ENCODE measurements around the gene APOA5. TPM values are rescaled to one million over a fixed set of nuclear protein-coding genes. Genes with fewer than 3 reads are reported as not detected.

The APOA5 gene
- total RNA-seq, 1 donor from 2014 or later: 0.29 TPM

- DNase-seq (ENCODE audit: low spot score): no peak
Measured at GRCh38 chr11:116800610-116801009, 8.9 kb upstream of the APOA5 start.

GRCh38 chr11:116798368-116798767, 6.7 kb upstream of the APOA5 start:
- DNase-seq (ENCODE audit: low spot score): no peak

GRCh38 chr11:116797816-116798215, 6.1 kb upstream of the APOA5 start:
- DNase-seq (ENCODE audit: low spot score): no peak

- DNase-seq (ENCODE audit: low spot score): no peak
Measured at GRCh38 chr11:116796548-116796947, 4.9 kb upstream of the APOA5 start.

- DNase-seq (ENCODE audit: low spot score): no peak
Measured at GRCh38 chr11:116794851-116795250, 3.2 kb upstream of the APOA5 start.

- DNase-seq (ENCODE audit: low spot score): no peak
Measured at GRCh38 chr11:116793772-116794097, 2.1 kb upstream of the APOA5 start.

GRCh38 chr11:116792869-116793771, 1.4 kb upstream of the APOA5 start:
- DNase-seq (ENCODE audit: low spot score): no peak

- DNase-seq (ENCODE audit: low spot score): no peak
Measured at GRCh38 chr11:116792144-116792868, 627 bp upstream of the APOA5 start.

- peak; percentile 74 for DNase-seq (ENCODE audit: low spot score)
Measured at GRCh38 chr11:116791002-116791812, 472 bp downstream of the APOA5 start.

- DNase-seq (ENCODE audit: low spot score): no peak
Measured at GRCh38 chr11:116790167-116791001, 1.3 kb downstream of the APOA5 start.

GRCh38 chr11:116788975-116789374, 2.7 kb downstream of the APOA5 start:
- DNase-seq (ENCODE audit: low spot score): no peak

- DNase-seq (ENCODE audit: low spot score): no peak
Measured at GRCh38 chr11:116788534-116788933, 3.1 kb downstream of the APOA5 start.

- DNase-seq (ENCODE audit: low spot score): peak; percentile 85
Measured at GRCh38 chr11:116787786-116788486, 3.7 kb downstream of the APOA5 start, which contains the start of gene ZPR1. TSS of gene ZPR1 (minus strand) at chr11:116788023. CDS start at chr11:116787990, 33 bp downstream.

- DNase-seq (ENCODE audit: low spot score): no peak
Measured at GRCh38 chr11:116787436-116787785, 4.3 kb downstream of the APOA5 start.

- no peak for DNase-seq (ENCODE audit: low spot score)
Measured at GRCh38 chr11:116786966-116787365, 4.7 kb downstream of the APOA5 start.

- no peak for DNase-seq (ENCODE audit: low spot score)
Measured at GRCh38 chr11:116786326-116786725, 5.4 kb downstream of the APOA5 start.

GRCh38 chr11:116782728-116783127, 9.0 kb downstream of the APOA5 start:
- DNase-seq (ENCODE audit: low spot score): no peak

GRCh38 chr11:116778556-116778955, 13.1 kb downstream of the APOA5 start:
- no peak for DNase-seq (ENCODE audit: low spot score)

GRCh38 chr11:116777056-116777455, 14.6 kb downstream of the APOA5 start:
- DNase-seq (ENCODE audit: low spot score): no peak

- DNase-seq (ENCODE audit: low spot score): no peak
Measured at GRCh38 chr11:116776522-116776984, 15.1 kb downstream of the APOA5 start.

- no peak for DNase-seq (ENCODE audit: low spot score)
Measured at GRCh38 chr11:116775975-116776374, 15.7 kb downstream of the APOA5 start.
